Adrenal gland (tissue), 5 donors: ENCODE measurements around the gene VWA3A.

Source experiments
- POLR2A ChIP-seq, 2 donors: fragments of 450-650 bp; IDR thresholded peaks; one replicate each; pipeline ENCODE4 v1.6.1; 2017; ENCODE audit warnings: antibody characterized with exemption in 2 of 2, mild to moderate bottlenecking in 2 of 2, moderate library complexity in 1 of 2
- TF ChIP-seq, protein P1 (sequence below), 6 experiments: fragments of 450-650 bp in 4 of 6; fragments of 200-600 bp in 2 of 6; sonication (generic) in 1 of 6; IDR thresholded peaks; 1 replicate in 5 of 6; 2 replicates in 1 of 6; pipeline versions ENCODE4 v1.5.1 to v1.8.0; 2016 to 2021; ENCODE audit warnings: antibody characterized with exemption in 6 of 6, mild to moderate bottlenecking in 2 of 6, moderate library complexity in 1 of 6
- donor health status: DM: no; HTN: no; CAD: no.

DNA sequence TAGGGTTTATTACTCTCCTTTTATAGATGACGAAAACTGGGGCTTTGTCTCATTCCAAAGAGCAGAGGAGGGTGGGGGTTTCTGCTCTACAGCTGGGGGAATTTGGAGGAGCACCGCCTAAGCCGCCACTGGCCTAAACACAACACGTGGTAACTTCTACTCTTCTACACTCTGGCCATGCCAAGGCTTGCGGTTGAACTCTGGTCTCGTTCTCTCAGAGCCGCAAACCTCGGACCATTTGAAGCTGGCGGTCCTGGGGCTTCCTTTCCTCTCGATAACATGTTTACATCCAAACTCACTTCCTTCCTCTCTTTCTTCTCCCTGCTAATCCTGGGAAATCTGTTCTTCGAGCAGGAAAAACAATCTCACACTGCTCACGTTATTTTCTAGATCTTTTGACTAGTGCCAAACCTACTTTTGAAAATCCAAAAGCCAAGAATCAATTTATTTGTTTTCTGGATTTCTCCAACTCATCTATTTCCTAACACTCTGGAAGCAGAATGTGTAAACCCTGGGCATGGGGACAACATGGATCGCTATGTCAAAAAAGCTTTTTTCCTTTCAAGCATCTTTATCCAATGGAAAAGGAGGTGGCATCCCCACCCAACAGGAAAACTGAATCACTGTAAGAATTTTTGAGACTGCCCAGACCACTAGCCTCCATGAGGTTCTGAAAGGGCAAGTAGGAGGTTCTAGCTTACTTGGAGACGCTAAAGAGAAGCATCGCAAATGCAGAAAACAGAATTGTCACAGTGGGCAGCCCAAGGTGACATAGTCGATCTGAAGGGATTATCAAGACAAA is 100.1 kb downstream of the VWA3A start:
- TF ChIP-seq, protein P1, sequence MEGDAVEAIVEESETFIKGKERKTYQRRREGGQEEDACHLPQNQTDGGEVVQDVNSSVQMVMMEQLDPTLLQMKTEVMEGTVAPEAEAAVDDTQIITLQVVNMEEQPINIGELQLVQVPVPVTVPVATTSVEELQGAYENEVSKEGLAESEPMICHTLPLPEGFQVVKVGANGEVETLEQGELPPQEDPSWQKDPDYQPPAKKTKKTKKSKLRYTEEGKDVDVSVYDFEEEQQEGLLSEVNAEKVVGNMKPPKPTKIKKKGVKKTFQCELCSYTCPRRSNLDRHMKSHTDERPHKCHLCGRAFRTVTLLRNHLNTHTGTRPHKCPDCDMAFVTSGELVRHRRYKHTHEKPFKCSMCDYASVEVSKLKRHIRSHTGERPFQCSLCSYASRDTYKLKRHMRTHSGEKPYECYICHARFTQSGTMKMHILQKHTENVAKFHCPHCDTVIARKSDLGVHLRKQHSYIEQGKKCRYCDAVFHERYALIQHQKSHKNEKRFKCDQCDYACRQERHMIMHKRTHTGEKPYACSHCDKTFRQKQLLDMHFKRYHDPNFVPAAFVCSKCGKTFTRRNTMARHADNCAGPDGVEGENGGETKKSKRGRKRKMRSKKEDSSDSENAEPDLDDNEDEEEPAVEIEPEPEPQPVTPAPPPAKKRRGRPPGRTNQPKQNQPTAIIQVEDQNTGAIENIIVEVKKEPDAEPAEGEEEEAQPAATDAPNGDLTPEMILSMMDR (IDR thresholded peaks at IDR 0.05): no peak
- no peak for TF ChIP-seq POLR2A (IDR thresholded peaks at IDR 0.05)
